Neuronal stem cell (in vitro differentiated cells): ENCODE measurements around the gene CKM.
A peak's percentile ranks its signal among the peaks of the same experiment; 100 is the strongest.
"Not testable (repeated sequence)": the region's sequence is repeated elsewhere in the genome, so short reads cannot be mapped to it uniquely, and the experiment has no call there.

Experiments
- DNase-seq: peaks from one replicate; pipeline ENCODE4 v3.0.0-alpha.2; 2013; ENCODE audit warnings: low spot score
- H2AFZ ChIP-seq: one replicate; pipeline ENCODE4 v1.6.1; 2013; ENCODE audit warnings: mild to moderate bottlenecking, low read length, inconsistent platforms
- H2AK5ac ChIP-seq: 2 replicates; pipeline ENCODE4 v1.6.1; 2013; ENCODE audit warnings: low read depth, mild to moderate bottlenecking, inconsistent platforms, low read length, moderate library complexity, mixed read lengths
- H2BK120ac ChIP-seq: 2 replicates; pipeline ENCODE4 v1.6.1; 2013; ENCODE audit warnings: low read depth, mild to moderate bottlenecking, inconsistent platforms, low read length, moderate library complexity, mixed read lengths
- H2BK12ac ChIP-seq: one replicate; pipeline ENCODE4 v1.6.1; 2013; ENCODE audit warnings: low read length, inconsistent platforms
- H2BK15ac ChIP-seq: 2 replicates; pipeline ENCODE4 v1.6.1; 2013; ENCODE audit warnings: mild to moderate bottlenecking, low read length, inconsistent platforms, mixed read lengths
- H2BK5ac ChIP-seq: one replicate; pipeline ENCODE4 v1.6.1; 2013; ENCODE audit warnings: inconsistent platforms, mild to moderate bottlenecking, low read length, moderate library complexity
- H3K14ac ChIP-seq: one replicate; pipeline ENCODE4 v1.6.1; 2013; ENCODE audit warnings: low read length, inconsistent platforms
- H3K18ac ChIP-seq: 2 replicates; pipeline ENCODE4 v1.6.1; 2013; ENCODE audit warnings: low read length, inconsistent platforms
- H3K23ac ChIP-seq: 2 replicates; pipeline ENCODE4 v1.6.1; 2013; ENCODE audit warnings: low read depth, mild to moderate bottlenecking, mixed read lengths, low read length, inconsistent platforms; ENCODE audit not compliant: poor library complexity
- H3K27ac ChIP-seq: replicated peaks from 3 replicates; pipeline ENCODE4 v1.5.1; 2013; ENCODE audit warnings: low read length, inconsistent platforms
- H3K27me3 ChIP-seq, 3 experiments: 2 replicates each; pipeline ENCODE4 v1.6.1; 2013; ENCODE audit warnings: low read length in 3 of 3, mild to moderate bottlenecking in 2 of 3, inconsistent platforms in 1 of 3, low read depth in 1 of 3, mixed read lengths in 1 of 3, moderate library complexity in 1 of 3; ENCODE audit not compliant: control insufficient read depth in 3 of 3, insufficient read depth in 3 of 3
- H3K36me3 ChIP-seq, 2 donors: replicated peaks in 1 of 2; 2 replicates each; pipeline ENCODE4 v1.6.1; 2013; ENCODE audit warnings: low read length in 2 of 2; ENCODE audit not compliant: control insufficient read depth in 2 of 2, insufficient read depth in 2 of 2
- H3K4ac ChIP-seq: 2 replicates; pipeline ENCODE4 v1.6.1; 2013; ENCODE audit warnings: inconsistent platforms, mild to moderate bottlenecking, low read length, moderate library complexity
- H3K4me1 ChIP-seq, 2 donors: 1 replicate in 1 of 2; 2 replicates in 1 of 2; pipeline ENCODE4 v1.6.1; 2013; ENCODE audit warnings: low read length in 2 of 2, low read depth in 1 of 2; ENCODE audit not compliant: control insufficient read depth in 2 of 2, insufficient read depth in 1 of 2
- H3K4me2 ChIP-seq: one replicate; pipeline ENCODE4 v1.6.1; 2013; ENCODE audit warnings: mild to moderate bottlenecking, low read length, inconsistent platforms; ENCODE audit not compliant: insufficient read depth, poor library complexity, severe bottlenecking
- H3K4me3 ChIP-seq, 2 donors: 2 replicates each; pipeline ENCODE4 v1.5.1; 2013; ENCODE audit warnings: low read length in 2 of 2, mild to moderate bottlenecking in 2 of 2, inconsistent platforms in 1 of 2, moderate library complexity in 1 of 2
- H3K79me1 ChIP-seq: one replicate; pipeline ENCODE4 v1.6.1; 2013; ENCODE audit warnings: low read depth, mild to moderate bottlenecking, inconsistent platforms, low read length, moderate library complexity
- H3K9ac ChIP-seq: one replicate; pipeline ENCODE4 v1.6.1; 2013; ENCODE audit warnings: mild to moderate bottlenecking, low read depth, low read length, inconsistent platforms; ENCODE audit not compliant: poor library complexity
- H3K9me3 ChIP-seq, 2 donors: replicated peaks in 1 of 2; 2 replicates each; pipeline versions ENCODE3 to v1.6.1; 2013; ENCODE audit warnings: low read length in 2 of 2, mild to moderate bottlenecking in 2 of 2, inconsistent platforms in 1 of 2, low read depth in 1 of 2, mixed read lengths in 1 of 2, moderate library complexity in 1 of 2; ENCODE audit not compliant: control insufficient read depth in 2 of 2, insufficient read depth in 1 of 2
- H4K8ac ChIP-seq: one replicate; pipeline ENCODE4 v1.6.1; 2013; ENCODE audit warnings: low read depth, mild to moderate bottlenecking, inconsistent platforms, low read length, moderate library complexity
- H4K91ac ChIP-seq: one replicate; pipeline ENCODE4 v1.6.1; 2013; ENCODE audit warnings: low read length, low read depth, mild to moderate bottlenecking, inconsistent platforms; ENCODE audit not compliant: poor library complexity
- WGBS, 2 donors: extraction: QIAGEN DNeasy Blood & Tissue Kit; methylation state at CpG; one replicate each; pipeline ENCODE4 v1.1.7; 2013; ENCODE audit warnings: missing lambda C conversion rate in 2 of 2, mixed read lengths in 1 of 2; ENCODE audit not compliant: insufficient read length in 2 of 2, insufficient replicate concordance in 1 of 2; ENCODE audit errors: extremely low coverage in 2 of 2; 5-methylcytosine and 5-hydroxymethylcytosine counted together

Gene CKM

GRCh38 chr19:45311621-45312020 is 11.1 kb downstream of the CKM start:
- no CpG with 5 or more reads among the region's 18 CpGs for WGBS, 2 donors
- Histone ChIP-seq H2AK5ac (no peak overlapping the region), H3K27ac (no peak overlapping the region), H3K23ac (peak overlapping the region; percentile 51), H2BK12ac (no peak overlapping the region), H2AFZ (peak overlapping the region; percentile 71), H2BK120ac (no peak overlapping the region), H3K27me3 (peaks cover 0 to 19% (median 7%) of the 10 kb centered on the region in 3 experiments), H3K4me3 (no peak overlapping the region), H4K8ac (no peak overlapping the region), H3K4me1 (peaks cover 0 to 1% of the 10 kb centered on the region in 2 donors), H3K9ac (no peak overlapping the region), H3K18ac (peak overlapping the region; percentile 46), H3K14ac (no peak overlapping the region), H3K4ac (no peak overlapping the region), H3K4me2 (no peak overlapping the region), H4K91ac (no peak overlapping the region), H3K36me3 (no peaks in the 10 kb centered on the region), H2BK15ac (no peak overlapping the region), H3K9me3 (no peaks in the 10 kb centered on the region), H3K79me1 (no peaks in the 10 kb centered on the region), H2BK5ac (no peak overlapping the region)
- DNase-seq = no peak

- H3K27ac ChIP-seq, H3K4me2 ChIP-seq, H3K27me3 ChIP-seq, DNase-seq, H3K9ac ChIP-seq, H3K14ac ChIP-seq, H3K23ac ChIP-seq, H2AFZ ChIP-seq, H2AK5ac ChIP-seq, H3K4me1 ChIP-seq, H3K36me3 ChIP-seq, H3K18ac ChIP-seq, H3K4me3 ChIP-seq, H3K79me1 ChIP-seq, H2BK12ac ChIP-seq, H2BK15ac ChIP-seq, H4K8ac ChIP-seq, H3K9me3 ChIP-seq, H3K4ac ChIP-seq, H4K91ac ChIP-seq, H2BK120ac ChIP-seq, H2BK5ac ChIP-seq: not testable (repeated sequence)
- WGBS, 2 donors = no CpG with 5 or more reads among the region's 8 CpGs
Measured at GRCh38 chr19:45309322-45309721, 13.4 kb downstream of the CKM start.

GRCh38 chr19:45307361-45307760 is 15.3 kb downstream of the CKM start:
- WGBS, 2 donors = no CpG with 5 or more reads among the region's 19 CpGs

GRCh38 chr19:45306518-45307027 is 16.1 kb downstream of the CKM start:
- peak overlapping the region; percentile 98 for H2BK12ac ChIP-seq
- H3K9me3 ChIP-seq = peaks cover 0 to 5% of the 10 kb centered on the region in 2 donors
- no peak overlapping the region for H4K8ac ChIP-seq
- no peak overlapping the region for H2BK15ac ChIP-seq
- H3K9ac ChIP-seq = peak overlapping the region; percentile 3
- DNase-seq = no peak
- no peaks in the 10 kb centered on the region for H3K79me1 ChIP-seq
- H3K4ac ChIP-seq = no peak overlapping the region
- H2BK120ac ChIP-seq = no peak overlapping the region
- H2AK5ac ChIP-seq = peak overlapping the region; percentile 97
- peak overlapping the region; percentile 65 for H3K18ac ChIP-seq
- H3K4me3 ChIP-seq = peak overlapping the region in 1 of 2 donors; percentile 34
- no CpG with 5 or more reads among the region's 18 CpGs for WGBS, 2 donors
- peak overlapping the region; percentile 39 for H2AFZ ChIP-seq
- no peak overlapping the region for H3K27ac ChIP-seq
- H3K27me3 ChIP-seq = no peaks in the 10 kb centered on the region
- no peak overlapping the region for H3K4me2 ChIP-seq
- H2BK5ac ChIP-seq = peak overlapping the region; percentile 53
- H3K23ac ChIP-seq = peak overlapping the region; percentile 1
- H3K36me3 ChIP-seq = peaks cover 3 to 12% of the 10 kb centered on the region in 2 donors
- H4K91ac ChIP-seq = no peak overlapping the region
- H3K4me1 ChIP-seq = peaks cover 0 to 5% of the 10 kb centered on the region in 2 donors
- H3K14ac ChIP-seq = peak overlapping the region; percentile 63

More at GRCh38 chr19:45307361-45307760, 15.3 kb downstream of the CKM start:
- Histone ChIP-seq H2BK120ac (no peak overlapping the region), H4K8ac (peak overlapping the region; percentile 43), H2BK15ac (no peak overlapping the region), H3K4me3 (peak overlapping the region in 1 of 2 donors; percentile 63), H3K27me3 (no peaks in the 10 kb centered on the region), H3K79me1 (no peaks in the 10 kb centered on the region), H3K4ac (no peak overlapping the region), H3K18ac (peak overlapping the region; percentile 64), H3K4me2 (no peak overlapping the region), H3K9ac (no peak overlapping the region), H2BK12ac (no peak overlapping the region), H3K4me1 (peaks cover 0 to 5% of the 10 kb centered on the region in 2 donors), H2AK5ac (no peak overlapping the region), H2BK5ac (peak overlapping the region; percentile 48), H4K91ac (no peak overlapping the region), H3K9me3 (peaks cover 0 to 2% of the 10 kb centered on the region in 2 donors), H3K36me3 (peaks cover 0 to 7% of the 10 kb centered on the region in 2 donors), H2AFZ (no peak overlapping the region), H3K14ac (peak overlapping the region; percentile 89), H3K27ac (no peak overlapping the region), H3K23ac (peak overlapping the region; percentile 91)
- no peak for DNase-seq
